Measurements from ENCODE around the gene ADISSP.
A peak's percentile ranks its signal among the peaks of the same experiment; 100 is the strongest.

Gene ADISSP

DNA sequence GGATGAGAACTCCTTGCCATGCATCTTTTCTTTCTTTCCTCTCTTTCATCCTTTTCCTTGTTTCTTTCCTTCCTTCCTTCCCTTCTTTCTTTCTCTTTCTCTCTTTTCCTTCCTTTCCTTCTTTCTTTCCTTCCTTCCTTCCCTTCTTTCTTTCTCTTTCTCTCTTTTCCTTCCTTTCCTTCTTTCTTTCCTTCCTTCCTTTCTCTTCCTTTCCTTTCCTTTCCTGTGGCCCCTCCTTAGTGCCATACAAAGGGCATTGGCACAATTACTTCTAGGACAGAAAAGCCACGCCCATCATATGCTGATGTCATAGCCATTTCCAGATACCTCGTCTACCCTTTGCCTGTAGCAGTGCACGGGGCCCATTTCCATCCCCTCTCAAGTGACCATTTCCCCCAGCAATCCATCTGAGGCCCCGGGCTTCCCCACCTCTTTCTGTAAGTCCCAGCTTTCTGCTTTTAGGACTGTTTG lies 21.2 kb upstream of the ADISSP start:
- peaks cover 41% of the 10 kb centered on the region for H3K4me1 ChIP-seq (ENCODE audit: control insufficient read depth, low read length)
- H3K27ac ChIP-seq (ENCODE audit: low read depth, low read length): no peak overlapping the region
- no peaks in the 10 kb centered on the region for H3K9me2 ChIP-seq (replicated peaks; ENCODE audit: control insufficient read depth, low read length)
- peak overlapping the region; percentile 26; the same call in 1 of the 2 replicates for H3K4me2 ChIP-seq (ENCODE audit: low read length)
- TF ChIP-seq, protein P1, sequence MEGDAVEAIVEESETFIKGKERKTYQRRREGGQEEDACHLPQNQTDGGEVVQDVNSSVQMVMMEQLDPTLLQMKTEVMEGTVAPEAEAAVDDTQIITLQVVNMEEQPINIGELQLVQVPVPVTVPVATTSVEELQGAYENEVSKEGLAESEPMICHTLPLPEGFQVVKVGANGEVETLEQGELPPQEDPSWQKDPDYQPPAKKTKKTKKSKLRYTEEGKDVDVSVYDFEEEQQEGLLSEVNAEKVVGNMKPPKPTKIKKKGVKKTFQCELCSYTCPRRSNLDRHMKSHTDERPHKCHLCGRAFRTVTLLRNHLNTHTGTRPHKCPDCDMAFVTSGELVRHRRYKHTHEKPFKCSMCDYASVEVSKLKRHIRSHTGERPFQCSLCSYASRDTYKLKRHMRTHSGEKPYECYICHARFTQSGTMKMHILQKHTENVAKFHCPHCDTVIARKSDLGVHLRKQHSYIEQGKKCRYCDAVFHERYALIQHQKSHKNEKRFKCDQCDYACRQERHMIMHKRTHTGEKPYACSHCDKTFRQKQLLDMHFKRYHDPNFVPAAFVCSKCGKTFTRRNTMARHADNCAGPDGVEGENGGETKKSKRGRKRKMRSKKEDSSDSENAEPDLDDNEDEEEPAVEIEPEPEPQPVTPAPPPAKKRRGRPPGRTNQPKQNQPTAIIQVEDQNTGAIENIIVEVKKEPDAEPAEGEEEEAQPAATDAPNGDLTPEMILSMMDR (IDR thresholded peaks at IDR 0.05; ENCODE audit: low read depth, low read length, poor library complexity, severe bottlenecking): no peak
- no peak for TF ChIP-seq EZH2phosphoT487 (IDR thresholded peaks at IDR 0.05; ENCODE audit: borderline replicate concordance, low read length)
- H3K79me2 ChIP-seq (ENCODE audit: control insufficient read depth, low read length): peaks cover 34% of the 10 kb centered on the region
- peaks cover 6% of the 10 kb centered on the region; the same call in 1 of the 2 replicates for H3F3A ChIP-seq (ENCODE audit: control insufficient read depth, insufficient read depth)
- H3K27me3 ChIP-seq (ENCODE audit: control insufficient read depth, low read length): no peaks in the 10 kb centered on the region
- H4K20me1 ChIP-seq (ENCODE audit: control insufficient read depth, insufficient read depth, low read depth, low read length): peaks cover 9% of the 10 kb centered on the region; the same call in 1 of the 2 replicates
- peaks cover 16% of the 10 kb centered on the region for H3K36me3 ChIP-seq (ENCODE audit: control insufficient read depth, low read length)
- no peak overlapping the region for H3K4me3 ChIP-seq (ENCODE audit: low read length)
- H3K9me3 ChIP-seq (ENCODE audit: control insufficient read depth, insufficient read depth, low read length): no peaks in the 10 kb centered on the region

DNA sequence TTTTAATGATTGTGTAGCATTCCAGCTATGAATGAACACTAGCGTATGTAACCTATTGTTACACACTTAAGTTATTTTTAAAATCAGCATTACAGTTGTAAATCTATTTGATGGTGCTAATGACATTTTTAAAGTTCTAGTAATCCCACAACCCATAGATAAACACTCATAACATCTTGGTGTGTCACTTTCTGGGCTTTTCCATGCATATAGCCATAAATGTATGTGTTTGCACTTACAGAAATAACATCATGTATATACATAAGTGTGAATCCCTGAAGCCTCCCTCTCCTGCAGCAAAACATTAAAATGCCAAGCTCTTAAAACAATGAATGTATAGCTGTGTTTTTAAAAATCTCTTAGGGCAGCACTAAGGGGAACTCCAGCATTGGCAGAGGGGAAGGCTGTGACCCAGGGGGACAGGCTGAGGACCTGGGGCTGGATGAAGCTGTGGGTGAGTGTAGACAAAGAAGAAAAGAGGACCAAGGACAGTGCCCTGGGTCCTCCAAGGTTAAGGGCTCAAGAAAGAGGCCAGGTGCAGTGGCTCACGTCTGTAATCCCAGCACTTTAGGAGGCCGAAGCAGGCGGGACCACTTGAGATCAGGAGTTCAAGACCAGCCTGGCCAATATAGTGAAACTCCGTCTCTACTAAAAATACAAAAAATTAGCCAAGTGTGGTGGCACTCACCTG lies 19.9 kb upstream of the ADISSP start:
- Histone ChIP-seq H3K79me2 (ENCODE audit: control insufficient read depth, low read length) (peaks cover 40% of the 10 kb centered on the region), H3K27me3 (ENCODE audit: control insufficient read depth, low read length) (no peaks in the 10 kb centered on the region), H3K4me3 (ENCODE audit: low read length) (peak overlapping the region; percentile 77), H3K9me2 (replicated peaks; ENCODE audit: control insufficient read depth, low read length) (no peaks in the 10 kb centered on the region), H4K20me1 (ENCODE audit: control insufficient read depth, insufficient read depth, low read depth, low read length) (peaks cover 9% of the 10 kb centered on the region; the same call in 1 of the 2 replicates), H3K4me1 (ENCODE audit: control insufficient read depth, low read length) (peaks cover 41% of the 10 kb centered on the region), H3K9me3 (ENCODE audit: control insufficient read depth, insufficient read depth, low read length) (no peaks in the 10 kb centered on the region), H3K27ac (ENCODE audit: low read depth, low read length) (no peak overlapping the region), H3K36me3 (ENCODE audit: control insufficient read depth, low read length) (peaks cover 21% of the 10 kb centered on the region), H3K4me2 (ENCODE audit: low read length) (peak overlapping the region; percentile 97), H3F3A (ENCODE audit: control insufficient read depth, insufficient read depth) (peaks cover 7% of the 10 kb centered on the region)
- TF ChIP-seq EZH2phosphoT487 (IDR thresholded peaks at IDR 0.05; ENCODE audit: borderline replicate concordance, low read length): no peak
- TF ChIP-seq, protein P1 (IDR thresholded peaks at IDR 0.05; ENCODE audit: low read depth, low read length, poor library complexity, severe bottlenecking): no peak

DNA sequence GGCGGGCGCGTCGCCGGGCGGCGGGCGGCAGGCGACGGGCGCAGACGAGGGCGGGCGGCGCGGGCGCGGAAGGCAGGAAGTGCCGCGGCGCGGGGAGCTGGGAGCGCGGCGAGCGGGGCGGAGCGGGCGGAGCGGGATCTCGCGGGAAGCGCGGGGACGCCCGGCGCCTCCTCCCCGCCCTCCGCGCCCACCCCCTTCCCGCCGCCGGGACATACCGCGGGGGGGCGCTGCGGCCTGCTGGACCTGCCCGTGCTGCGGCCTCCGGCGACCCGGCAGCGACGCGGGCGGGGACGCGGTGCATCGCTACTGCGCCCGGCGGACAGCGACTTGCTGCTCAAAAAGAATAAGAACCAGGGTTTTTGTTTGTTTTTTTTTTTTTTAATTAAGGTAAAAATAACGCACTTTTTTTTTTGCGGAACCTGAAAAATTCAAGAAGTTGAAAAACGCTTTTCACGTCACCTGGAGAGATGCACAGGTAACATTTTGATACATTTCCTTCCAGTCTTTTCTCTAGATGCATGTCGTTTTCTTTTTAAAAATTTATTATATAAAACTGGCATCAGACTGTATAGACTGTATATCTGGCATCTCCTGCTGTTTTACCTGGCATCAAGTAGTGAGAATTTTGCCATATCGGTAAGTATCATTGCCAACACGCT lies 19.2 kb upstream of the ADISSP start, which contains the start of gene CENPB:
Gene CENPB, minus strand, starts transcription at position 76 of the 659 bp plus-strand sequence. CDS start 257 bp downstream, outside the sequence.
- no peak within 1 kb of the TSS for H3K27ac ChIP-seq (ENCODE audit: low read depth, low read length)

More for the DNA sequence above, 19.2 kb upstream of the ADISSP start, which contains the start of gene CENPB:
- Histone ChIP-seq H3K9me3 (ENCODE audit: control insufficient read depth, insufficient read depth, low read length) (no peaks in the 10 kb centered on the region), H3K4me3 (ENCODE audit: low read length) (peak within 1 kb of the TSS; percentile 88), H3K4me1 (ENCODE audit: control insufficient read depth, low read length) (peaks cover 41% of the 10 kb centered on the region), H3K36me3 (ENCODE audit: control insufficient read depth, low read length) (peaks cover 21% of the 10 kb centered on the region), H3K9me2 (replicated peaks; ENCODE audit: control insufficient read depth, low read length) (no peaks in the 10 kb centered on the region), H3F3A (ENCODE audit: control insufficient read depth, insufficient read depth) (peaks cover 10% of the 10 kb centered on the region), H3K79me2 (ENCODE audit: control insufficient read depth, low read length) (peaks cover 40% of the 10 kb centered on the region), H3K4me2 (ENCODE audit: low read length) (peak within 1 kb of the TSS; percentile 97), H4K20me1 (ENCODE audit: control insufficient read depth, insufficient read depth, low read depth, low read length) (peaks cover 9% of the 10 kb centered on the region; the same call in 1 of the 2 replicates), H3K27me3 (ENCODE audit: control insufficient read depth, low read length) (no peaks in the 10 kb centered on the region)
- TF ChIP-seq, protein P1 (IDR thresholded peaks at IDR 0.05; ENCODE audit: low read depth, low read length, poor library complexity, severe bottlenecking): peak; percentile 59
- TF ChIP-seq EZH2phosphoT487 (IDR thresholded peaks at IDR 0.05; ENCODE audit: borderline replicate concordance, low read length): no peak

All from DOHH2 (cell line).